ENCODE data around the gene ZCCHC14.
"Not testable (repeated sequence)": the region's sequence is repeated elsewhere in the genome, so short reads cannot be mapped to it uniquely, and the experiment has no call there.

Gene ZCCHC14

GRCh38 chr16:87382023-87382785 is 110.6 kb downstream of the ZCCHC14 start:
- peak overlapping the region; percentile 93 for H3K27ac Mint-ChIP-seq
- DNase-seq: no peak
- peaks cover 32% of the 10 kb centered on the region for H3K36me3 Mint-ChIP-seq (ENCODE audit: low read depth)
- H3K4me1 Mint-ChIP-seq: peaks cover 44% of the 10 kb centered on the region
- TF ChIP-seq CTCF (IDR thresholded peaks at IDR 0.05): no peak
- peak overlapping the region; percentile 84 for H3K4me3 Mint-ChIP-seq
- H3K9me3 Mint-ChIP-seq: peaks cover 23% of the 10 kb centered on the region
- peaks cover 4% of the 10 kb centered on the region for H3K27me3 Mint-ChIP-seq (ENCODE audit: low read depth, poor library complexity)

GRCh38 chr16:87380881-87381280 is 111.9 kb downstream of the ZCCHC14 start:
- H3K9me3 Mint-ChIP-seq: peaks cover 27% of the 10 kb centered on the region
- TF ChIP-seq CTCF (IDR thresholded peaks at IDR 0.05): no peak
- H3K4me3 Mint-ChIP-seq: peak overlapping the region; percentile 84
- peaks cover 40% of the 10 kb centered on the region for H3K36me3 Mint-ChIP-seq (ENCODE audit: low read depth)
- H3K27me3 Mint-ChIP-seq (ENCODE audit: low read depth, poor library complexity): peaks cover 4% of the 10 kb centered on the region
- no peak for DNase-seq
- H3K4me1 Mint-ChIP-seq: peaks cover 33% of the 10 kb centered on the region
- no peak overlapping the region for H3K27ac Mint-ChIP-seq

GRCh38 chr16:87380403-87380802 is 112.4 kb downstream of the ZCCHC14 start:
- TF ChIP-seq CTCF (IDR thresholded peaks at IDR 0.05): no peak
- H3K4me1 Mint-ChIP-seq: peaks cover 31% of the 10 kb centered on the region
- H3K27me3 Mint-ChIP-seq (ENCODE audit: low read depth, poor library complexity): peaks cover 4% of the 10 kb centered on the region
- DNase-seq: no peak
- peaks cover 27% of the 10 kb centered on the region for H3K9me3 Mint-ChIP-seq
- H3K4me3 Mint-ChIP-seq: peak overlapping the region; percentile 84
- H3K36me3 Mint-ChIP-seq (ENCODE audit: low read depth): peaks cover 44% of the 10 kb centered on the region
- H3K27ac Mint-ChIP-seq: no peak overlapping the region

GRCh38 chr16:87379312-87379752 is 113.5 kb downstream of the ZCCHC14 start:
- H3K36me3 Mint-ChIP-seq (ENCODE audit: low read depth): peaks cover 44% of the 10 kb centered on the region
- not testable (repeated sequence) for H3K27me3 Mint-ChIP-seq (ENCODE audit: low read depth, poor library complexity); DNase-seq; H3K4me3 Mint-ChIP-seq; H3K27ac Mint-ChIP-seq
- peaks cover 25% of the 10 kb centered on the region for H3K4me1 Mint-ChIP-seq
- H3K9me3 Mint-ChIP-seq: peaks cover 27% of the 10 kb centered on the region

- DNase-seq: no peak
- Mint-ChIP-seq H3K4me3 (no peak overlapping the region), H3K27ac (peak overlapping the region; percentile 36)
Observed at GRCh38 chr16:87376660-87377059, 116.2 kb downstream of the ZCCHC14 start.

More at GRCh38 chr16:87376660-87377059, 116.2 kb downstream of the ZCCHC14 start:
- H3K9me3 Mint-ChIP-seq: peaks cover 27% of the 10 kb centered on the region
- peaks cover 21% of the 10 kb centered on the region for H3K4me1 Mint-ChIP-seq
- TF ChIP-seq CTCF (IDR thresholded peaks at IDR 0.05): no peak
- H3K36me3 Mint-ChIP-seq (ENCODE audit: low read depth): peaks cover 49% of the 10 kb centered on the region
- H3K27me3 Mint-ChIP-seq (ENCODE audit: low read depth, poor library complexity): no peaks in the 10 kb centered on the region
